NCI-H82 (cell line): ENCODE data around the gene UQCR10.

ENCODE experiments used
- DNase-seq: peaks from one replicate; lab custom pipeline; 2025; lab: John Stamatoyannopoulos, UW

UQCR10 gene

DNA sequence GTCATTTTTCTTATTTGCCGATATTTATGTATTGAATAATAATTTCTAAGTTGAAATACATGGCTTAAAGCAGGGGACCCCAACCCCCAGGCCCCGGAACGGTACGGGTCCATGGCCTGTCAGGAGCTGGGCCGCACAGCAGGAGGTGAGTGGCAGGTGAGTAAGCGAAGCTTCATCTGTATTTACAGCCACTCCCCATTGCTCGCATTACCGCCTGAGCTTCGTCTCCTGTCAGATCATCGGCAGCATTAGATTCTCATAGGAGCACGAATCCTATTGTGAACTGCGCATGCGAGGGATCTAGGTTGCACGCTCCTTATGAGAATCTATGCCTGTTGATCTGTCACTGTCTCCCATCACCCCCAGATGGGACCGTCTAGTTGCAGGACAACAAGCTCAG, 4.9 kb upstream of the UQCR10 start:
- DNase-seq, result no peak

DNA sequence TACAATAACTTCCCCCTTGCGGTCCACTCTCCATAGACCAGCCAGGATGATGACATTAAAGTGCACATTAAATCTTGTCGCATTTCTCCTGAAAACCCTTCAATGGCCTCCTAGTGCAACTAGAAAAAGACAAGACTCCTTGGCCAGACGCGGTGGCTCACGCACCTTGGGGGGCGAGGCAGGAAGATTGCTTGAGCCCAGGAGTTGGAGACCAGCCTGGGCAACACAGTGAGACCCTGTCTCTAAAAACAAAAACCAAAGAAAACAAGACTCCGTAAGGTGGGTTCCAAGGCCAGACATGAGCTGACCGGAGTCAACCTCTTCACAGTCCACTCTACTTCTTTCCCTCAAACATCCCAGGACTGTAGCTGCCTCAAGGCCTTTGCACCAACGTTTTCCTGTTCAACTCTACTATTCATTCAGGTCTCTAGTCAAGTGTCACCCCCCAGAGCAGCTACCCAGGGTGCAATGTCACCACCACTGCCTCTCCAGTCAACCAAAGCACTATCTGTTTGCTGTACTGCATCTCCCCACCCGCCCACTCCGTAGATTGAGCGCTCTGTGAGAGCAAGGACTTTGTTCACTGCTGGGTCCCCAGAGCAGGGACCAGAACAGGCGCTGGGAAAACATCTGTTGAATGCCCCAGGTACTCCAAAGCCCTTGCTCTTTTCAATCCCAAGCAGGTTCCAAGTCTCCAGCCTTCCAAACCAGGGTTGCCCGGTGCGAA, 1.1 kb upstream of the UQCR10 start:
- peak; percentile 61 for DNase-seq

DNA sequence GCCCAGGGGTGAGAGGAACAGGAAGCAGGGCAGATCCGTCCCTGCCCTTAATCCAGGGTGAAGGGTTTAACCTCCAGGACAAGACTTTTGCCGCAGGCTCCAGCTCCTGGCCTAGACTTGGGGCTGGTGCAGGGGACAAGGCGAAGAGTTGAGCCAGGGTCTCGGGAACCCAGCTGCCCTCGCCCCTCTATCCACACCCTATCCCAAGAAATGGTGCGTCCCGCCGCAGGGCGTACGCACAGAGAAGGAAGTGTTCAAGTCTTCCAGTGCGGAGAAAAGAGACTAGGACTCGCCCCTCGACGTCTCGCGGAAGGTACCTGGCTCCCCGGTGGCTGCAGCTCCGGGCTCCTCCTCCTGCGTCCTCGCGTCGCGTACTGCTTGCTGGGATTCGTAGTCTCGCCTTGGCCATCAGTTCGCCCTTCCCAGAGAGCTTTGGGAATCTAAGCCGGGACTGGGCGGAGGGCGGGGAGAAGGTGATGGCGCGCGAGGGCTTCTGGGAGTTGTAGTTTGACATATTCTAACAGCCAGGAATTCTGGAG, 468 bp upstream of the UQCR10 start, which contains the start of gene ZMAT5:
TSS of gene ZMAT5 (minus strand) at position 376 of the 539 bp plus-strand sequence. CDS start 18,463 bp downstream, outside the sequence.
- peak; percentile 98 for DNase-seq

DNA sequence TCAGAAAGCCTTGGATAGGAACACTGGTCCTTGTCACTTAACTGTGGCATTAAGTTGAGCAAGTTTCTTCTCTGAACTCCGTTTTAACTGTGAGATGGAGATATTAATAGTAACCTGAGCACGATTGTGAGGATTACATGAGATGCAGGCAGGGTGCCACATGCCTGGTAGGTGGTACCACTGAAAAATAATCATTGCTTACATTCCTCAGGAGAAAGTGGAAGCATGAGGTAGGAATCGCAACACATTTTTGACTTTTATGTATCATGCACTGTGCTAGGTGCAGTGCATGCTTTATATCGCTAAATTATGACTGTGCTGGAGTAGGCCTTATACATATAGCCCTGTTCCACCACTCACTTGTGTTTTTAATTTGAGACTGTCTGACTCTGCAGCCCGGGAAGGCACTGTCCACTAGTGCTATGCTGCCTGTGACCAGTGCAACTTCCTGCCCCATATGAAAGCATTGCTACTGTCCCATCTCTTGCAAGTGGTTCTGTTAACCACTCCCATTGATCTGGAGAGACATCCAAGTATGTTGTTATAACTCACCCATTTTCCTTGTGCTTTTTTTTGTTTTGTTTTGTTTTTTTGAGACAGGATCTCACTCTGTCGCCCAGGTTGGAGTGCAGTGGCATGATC, 1.0 kb downstream of the UQCR10 start:
- no peak for DNase-seq

DNA sequence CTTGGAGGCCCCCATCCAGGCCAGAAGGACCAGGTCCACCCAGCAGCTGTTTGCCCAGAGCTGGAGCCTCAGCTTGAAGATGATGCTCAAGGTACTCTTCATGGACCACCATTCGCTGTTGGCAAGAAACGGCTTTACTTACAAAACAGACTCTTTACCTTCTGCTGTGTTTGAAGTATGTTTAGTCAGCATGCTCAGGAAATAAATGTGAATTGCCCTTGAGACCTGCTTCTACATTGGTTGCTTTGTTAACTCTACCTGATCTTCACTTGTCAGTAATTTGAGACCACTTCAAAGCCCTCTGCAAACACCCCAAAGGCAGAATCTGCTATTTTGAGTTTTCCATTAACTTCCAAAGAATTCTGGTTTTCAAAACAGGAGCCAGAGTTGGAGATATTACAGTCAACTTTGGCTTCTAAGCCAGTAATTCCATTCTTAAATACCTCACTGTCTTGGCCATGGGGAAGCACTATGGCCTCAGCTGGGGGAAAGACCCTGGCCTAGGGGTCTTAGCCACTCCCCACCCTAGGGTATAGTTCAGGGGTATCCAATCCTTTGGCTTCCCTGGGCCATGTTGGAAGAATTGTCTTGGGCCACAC, 2.7 kb downstream of the UQCR10 start:
- no peak for DNase-seq

DNA sequence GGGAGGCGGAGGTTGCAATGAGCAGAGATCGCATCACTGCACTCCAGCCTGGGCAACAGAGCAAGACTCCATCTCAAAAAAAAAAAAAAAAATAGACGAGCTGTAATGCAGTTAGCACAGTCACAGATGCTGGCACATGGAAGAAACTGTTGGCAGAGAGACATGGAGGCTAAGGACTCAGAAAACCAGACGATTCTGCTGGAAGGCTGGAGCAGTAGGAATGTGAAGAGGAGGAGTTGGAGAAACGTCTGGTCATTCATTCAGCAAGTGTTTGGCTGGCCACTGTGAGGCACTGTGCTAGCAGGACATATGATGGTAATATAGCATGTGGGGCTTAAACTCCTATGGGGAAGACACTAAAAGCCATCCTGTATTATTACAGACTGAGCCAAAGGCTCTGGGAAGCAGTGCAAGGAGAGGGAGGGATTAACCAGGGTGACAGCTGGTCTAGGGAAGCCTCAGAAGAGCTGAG, 5.0 kb downstream of the UQCR10 start:
- DNase-seq, result peak; percentile 99

DNA sequence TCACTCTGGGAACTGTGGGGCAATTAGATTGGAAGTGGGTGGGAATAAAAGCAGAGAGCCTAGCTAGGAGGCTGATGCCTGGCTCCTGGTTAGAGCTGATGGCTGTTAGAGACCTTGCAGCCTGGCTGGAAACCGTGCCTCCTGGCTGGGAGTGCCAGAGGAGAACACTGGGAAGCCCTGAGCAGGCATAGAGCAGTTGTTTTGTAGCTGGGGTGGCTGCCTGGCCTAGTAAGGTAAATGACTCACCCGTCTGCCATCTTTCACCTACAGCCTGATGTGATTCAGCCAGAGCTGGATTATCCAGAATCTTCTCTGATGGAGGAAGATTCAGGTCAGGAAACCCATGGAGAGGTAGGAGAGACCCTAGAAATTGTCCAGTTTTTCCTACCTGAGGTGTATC, 6.1 kb downstream of the UQCR10 start:
- no peak for DNase-seq

DNA sequence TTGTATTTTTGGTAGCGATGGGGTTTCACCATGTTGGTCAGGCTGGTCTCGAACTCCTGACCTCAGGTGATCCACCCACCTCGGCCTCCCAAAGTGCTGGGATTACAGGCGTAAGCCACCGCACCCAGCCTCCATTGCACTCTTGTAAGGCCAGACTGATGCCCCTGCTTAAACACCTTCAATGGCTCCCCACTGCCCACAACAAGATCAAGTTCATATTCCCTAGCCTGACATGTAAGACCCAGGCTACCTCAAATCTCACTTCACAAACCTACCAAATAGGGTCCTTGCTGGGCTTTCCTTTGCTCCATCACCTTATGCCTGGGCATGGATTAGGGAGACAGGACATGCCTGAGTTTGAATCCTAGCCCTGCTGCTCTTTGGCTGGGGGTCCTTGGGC, 13.1 kb downstream of the UQCR10 start:
- no peak for DNase-seq

DNA sequence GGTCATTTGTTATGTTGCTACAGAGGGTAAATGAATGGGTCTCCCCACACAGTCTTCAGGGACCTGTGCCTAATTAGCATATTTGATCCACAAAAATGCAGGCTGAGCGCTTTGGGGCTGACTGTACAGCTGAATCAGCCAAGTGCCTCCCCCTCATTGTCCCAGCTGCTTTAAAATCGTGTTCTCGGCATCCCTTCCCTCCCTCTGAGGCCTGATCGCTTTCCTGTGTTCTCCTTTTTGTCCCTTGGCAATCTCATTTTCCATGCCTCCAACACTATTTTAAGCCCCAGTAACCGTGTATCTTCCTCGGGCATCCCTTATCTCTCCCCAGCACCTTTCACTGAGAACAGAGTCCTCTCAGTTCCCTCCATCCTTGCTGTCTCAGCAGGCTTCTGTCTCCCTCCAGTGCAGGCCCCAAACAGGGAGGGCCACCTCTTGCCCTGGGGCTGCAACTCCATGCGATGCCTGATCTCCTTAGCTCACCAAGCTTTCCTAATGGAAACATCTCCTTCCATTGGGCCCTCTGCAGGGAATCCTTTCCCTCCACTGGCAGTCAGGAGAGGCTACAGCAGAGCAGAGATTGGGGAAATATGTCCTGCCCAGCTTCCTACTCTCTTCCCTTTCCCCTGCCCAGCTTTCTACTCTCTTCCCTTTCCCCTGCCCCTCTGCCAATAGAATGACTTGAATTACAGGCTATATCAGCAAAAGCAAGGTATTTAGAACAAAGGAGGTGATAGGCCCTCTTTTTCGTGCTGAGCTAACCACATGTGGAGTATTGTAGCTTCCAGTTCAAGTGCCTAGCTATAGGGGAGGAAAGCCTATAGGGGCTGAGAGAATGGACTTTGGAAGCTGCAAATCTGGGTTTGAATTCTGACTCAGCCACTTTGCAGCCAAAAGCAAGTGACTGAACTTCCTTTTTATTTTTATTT, 13.8 kb downstream of the UQCR10 start:
- peak; percentile 16 for DNase-seq

DNA sequence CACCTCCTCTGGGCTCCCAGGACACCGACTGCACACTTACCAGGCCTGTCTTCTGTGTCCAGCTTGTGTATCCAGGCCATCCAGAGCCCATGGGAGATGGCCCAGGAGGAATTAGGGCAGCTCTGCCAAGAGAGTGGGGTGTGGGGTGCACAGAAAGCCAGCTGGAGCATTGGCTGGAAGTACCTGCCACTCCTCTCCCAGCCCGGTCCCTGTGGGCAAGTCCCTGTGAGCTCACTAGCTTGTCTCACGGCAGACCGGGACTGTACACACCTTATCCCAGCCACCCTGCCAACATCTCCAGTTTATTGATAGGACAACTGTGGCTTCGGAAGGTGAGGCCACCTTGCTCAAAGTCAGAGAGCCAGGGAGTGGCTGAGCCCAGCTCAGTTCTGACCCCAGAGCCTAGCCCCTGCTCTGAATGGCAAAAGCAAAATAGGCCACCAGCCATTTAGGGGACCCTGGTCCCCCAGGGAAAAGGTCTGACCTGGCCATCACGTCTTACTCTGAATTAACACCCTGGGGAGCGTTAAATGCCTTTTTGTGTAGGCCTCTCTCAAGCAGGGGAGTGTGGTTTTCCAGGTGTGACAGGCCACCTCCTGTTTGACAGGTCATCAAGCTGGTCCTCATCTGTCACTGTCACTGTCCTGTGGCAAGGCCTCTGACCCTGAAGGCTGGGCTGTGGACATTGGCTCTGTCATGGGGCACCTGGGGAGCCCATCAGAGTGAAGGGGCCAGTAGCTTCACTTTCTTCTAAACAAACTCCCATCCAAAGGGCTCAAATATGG, 15.1 kb downstream of the UQCR10 start:
- no peak for DNase-seq

DNA sequence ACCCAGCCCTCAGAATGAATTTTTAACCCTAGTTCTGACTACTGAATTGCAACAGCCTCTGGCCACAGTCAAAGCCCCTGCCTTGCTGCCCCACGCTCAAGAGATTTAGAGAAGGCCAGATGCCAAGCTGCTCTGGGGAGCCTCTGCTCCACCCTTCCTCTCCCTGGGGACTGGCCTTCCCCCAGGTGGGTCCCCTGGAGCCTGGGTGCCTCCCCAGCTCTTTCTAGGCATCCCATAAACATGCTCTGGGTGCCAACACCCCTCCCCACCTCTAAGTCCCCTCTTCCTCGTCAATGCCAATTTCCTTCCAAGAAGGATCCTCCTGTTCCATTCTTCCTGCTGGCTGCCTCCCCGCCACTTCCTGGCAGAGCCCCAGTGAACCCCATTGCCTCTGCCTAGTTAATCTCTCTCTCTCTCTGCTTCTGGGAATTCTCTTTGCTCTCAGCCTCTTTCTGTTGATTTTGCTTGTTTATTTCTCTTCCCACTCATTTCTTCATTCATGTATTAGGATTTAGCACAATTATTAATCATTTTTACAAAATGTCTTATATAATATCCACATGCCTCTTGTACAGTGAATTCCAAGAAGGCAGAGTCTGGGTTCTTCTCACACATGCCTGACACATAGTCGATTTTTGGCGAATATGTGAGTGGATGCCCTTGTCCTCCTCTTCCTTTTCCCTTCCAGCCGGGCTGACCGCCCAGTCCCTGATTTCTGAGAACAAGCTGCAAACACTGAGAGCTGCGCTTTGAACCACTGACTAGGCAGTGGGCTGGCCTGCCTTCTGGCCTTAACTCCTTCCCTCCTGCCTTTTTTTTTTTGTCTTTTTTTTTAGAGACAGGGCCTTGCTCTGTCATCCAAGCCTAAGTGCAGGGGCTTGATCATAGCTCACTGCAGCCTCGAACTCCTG, 17.5 kb downstream of the UQCR10 start:
- peak; percentile 35 for DNase-seq

DNA sequence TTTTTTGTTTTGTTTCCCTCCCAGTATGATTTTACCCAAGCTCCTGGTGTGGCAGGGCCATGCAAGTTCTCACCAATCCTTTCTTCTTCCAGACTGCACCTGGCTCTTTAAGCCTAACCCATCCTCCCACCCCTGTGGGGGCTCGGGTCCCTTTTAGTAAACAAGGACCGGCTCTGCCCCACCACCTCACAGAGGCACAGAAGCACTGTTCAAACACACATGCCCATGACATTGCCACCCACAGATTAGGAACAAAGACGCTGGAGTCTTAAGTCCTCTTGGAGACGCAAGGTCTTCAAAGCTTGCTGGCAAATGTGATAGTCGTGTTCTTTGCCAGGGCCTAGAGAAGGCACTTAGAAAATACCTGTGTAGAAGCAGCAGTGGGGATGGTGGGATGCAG, 18.9 kb downstream of the UQCR10 start:
- no peak for DNase-seq

DNA sequence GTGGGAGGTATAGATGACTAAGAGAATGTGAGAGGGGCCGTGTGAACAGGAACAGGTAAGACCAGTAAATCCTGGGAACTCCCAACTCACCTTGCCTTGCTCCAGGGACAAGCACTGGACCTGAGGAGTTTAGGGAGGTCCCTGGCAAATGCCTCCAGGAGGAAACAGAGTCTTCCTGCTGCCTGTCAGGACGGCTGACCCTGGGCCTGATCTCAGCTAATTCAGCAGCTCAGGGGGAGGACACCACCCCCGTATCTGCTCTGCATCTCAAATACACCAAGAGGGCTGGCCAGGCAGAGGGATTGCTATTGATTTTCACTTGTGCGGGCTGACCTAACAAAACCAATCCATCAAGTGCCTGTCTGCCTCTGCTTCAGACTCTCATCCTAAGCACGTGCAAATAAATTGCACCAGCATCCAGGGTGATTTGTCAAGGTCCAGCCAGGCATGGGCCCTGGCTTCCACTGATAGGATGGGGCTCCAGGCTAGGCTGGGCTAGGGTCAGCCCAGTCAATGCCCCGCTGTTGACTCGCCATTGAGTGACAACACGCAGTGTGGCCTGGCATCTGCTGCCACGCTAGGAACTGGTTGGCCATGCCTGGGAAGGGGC, 20.3 kb downstream of the UQCR10 start:
- no peak for DNase-seq

DNA sequence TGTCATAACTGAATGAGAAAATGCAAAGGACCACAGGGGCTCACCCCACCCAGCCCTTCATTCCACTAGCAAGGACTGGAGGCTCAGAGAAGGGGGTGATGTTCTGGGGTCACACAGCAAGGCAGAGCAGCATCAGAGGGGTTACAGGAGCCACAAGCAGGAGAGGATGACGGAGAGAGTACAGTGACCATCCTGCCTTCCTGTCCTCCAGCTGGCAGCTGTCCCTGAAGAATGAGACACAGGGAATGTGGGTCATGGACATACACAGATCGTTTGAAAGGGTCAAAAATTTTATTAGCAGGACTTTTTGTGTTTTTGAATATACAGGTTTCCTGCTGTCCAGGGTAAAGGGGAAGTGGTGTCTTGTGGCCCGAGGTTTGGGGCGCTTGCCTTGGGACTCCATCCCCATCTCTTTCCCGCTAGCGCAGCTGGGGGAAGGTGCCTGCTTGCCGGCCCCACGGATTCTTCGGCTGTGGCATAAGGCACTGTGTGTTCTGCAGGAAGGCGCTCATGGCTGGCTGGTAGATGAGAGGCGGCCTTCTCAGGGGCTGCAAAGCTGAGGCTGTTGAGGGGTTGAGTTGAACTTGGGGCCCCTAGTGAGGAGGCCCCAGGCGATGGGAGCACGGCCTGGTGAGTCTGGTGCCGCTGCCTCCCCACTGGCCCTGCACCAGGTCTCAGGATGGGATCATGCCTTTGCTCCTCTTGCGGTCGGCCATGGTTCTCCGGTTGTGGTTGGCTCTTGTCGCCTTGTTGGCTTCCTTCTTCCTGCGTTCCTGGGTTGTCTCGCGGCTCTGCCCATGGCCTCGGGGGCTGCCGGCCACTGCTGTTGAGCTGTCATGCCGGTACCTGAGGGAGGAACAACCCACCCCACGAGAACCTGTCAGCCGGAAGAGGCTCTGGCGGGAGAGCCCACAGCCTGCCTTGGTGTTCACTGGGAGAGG, 21.4 kb downstream of the UQCR10 start:
- DNase-seq, result no peak

DNA sequence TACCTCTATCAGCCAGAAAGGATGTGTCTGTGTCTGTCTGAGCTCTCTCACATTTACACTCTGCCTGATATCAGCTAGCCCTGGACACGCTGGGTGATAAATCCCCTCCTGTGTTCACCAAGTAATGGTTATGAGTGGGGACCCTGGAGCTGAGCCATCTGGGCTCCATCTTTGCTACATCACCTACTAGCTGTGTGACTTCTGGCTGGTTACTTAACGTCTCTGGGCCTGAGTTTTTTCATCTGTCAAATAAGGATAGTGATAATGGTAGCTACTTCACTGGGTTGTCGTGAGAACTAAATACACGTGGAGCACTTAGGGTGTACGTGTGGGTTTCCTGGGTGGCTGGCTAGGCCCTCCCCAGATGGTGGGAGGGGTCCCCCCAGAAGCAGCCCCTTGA, 22.9 kb downstream of the UQCR10 start:
- DNase-seq, result no peak

DNA sequence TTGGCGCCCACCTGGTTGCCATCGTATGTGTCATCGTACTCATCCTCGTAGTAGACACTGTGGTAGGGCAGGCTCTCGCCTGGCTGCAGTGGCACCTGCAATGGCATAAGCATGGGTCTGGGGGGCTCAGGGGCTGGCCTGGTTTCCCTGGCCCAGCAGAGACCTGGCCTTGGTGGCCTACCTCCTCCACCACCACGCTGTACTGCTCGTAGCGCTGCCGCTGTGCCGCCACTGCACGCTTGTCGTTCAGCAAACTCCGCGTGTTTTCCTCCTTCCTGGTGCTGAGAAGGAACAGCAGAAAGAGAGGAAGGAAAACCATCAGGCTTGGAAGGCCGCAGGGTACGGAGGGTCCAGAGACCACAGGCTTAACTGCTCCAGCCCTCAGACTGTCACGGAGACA, 26.2 kb downstream of the UQCR10 start:
- no peak for DNase-seq

DNA sequence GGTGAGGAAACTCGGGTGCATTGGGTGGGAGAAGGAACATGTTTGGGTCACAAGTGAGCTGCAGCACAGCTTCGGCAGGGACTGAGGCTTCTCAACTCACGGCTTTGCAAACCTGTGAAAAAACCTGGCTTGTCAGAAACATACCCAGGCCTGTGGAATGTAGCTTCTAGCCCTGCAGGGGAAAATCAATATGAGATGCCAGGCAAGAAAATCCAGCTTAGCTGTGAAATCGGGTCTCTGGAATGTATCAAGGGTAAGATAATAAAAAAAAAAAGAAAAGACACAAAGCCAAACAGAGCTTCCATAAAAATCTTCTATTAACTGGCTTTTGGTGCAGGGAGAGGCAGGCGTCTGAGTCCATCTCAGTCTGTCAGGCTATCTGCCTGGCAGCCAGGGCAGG, 28.5 kb downstream of the UQCR10 start:
- no peak for DNase-seq

DNA sequence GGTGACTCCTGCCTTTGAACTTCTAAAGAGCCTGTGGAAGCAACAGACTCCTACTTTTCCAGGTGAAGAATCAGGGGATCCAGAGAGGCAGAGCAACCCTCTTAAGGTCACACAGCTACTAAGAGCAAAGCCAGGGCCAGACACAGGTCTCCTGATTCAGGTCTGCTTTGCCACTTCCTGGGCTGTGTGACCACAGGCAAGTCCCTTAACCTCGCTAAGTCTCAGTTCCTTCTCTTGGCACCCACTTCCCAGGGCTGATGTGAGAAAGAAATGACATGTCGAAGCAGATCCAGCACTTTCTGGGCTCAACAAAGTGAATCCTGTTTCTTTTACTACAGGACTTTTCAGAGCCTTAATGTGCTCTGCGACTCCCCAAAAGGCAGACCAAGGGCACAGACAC, 30.2 kb downstream of the UQCR10 start:
- no peak for DNase-seq
